OCI-LY1 (cell line): ENCODE data around the gene PCDHAC1.

Source experiments
- H2AFZ ChIP-seq: fragments of 200-600 bp; sonication (generic), shearing (Covaris generic); 2 replicates; pipeline ENCODE4 v1.6.0; 2014; ENCODE audit warnings: antibody characterized with exemption, mild to moderate bottlenecking, low read length
- H3F3A ChIP-seq: fragments of 200-600 bp; sonication (generic), shearing (Covaris generic); 2 replicates; pipeline ENCODE4 v1.6.0; 2014; ENCODE audit warnings: mild to moderate bottlenecking, antibody characterized with exemption, low read length, moderate library complexity; ENCODE audit not compliant: insufficient read depth
- H3K27ac ChIP-seq: fragments of 200-600 bp; sonication (generic); 2 replicates; pipeline ENCODE4 v1.5.1; 2014; ENCODE audit warnings: low read length, mixed run types, mild to moderate bottlenecking, low read depth; ENCODE audit not compliant: poor library complexity, severe bottlenecking
- H3K27me3 ChIP-seq: fragments of 200-600 bp; sonication (generic); 2 replicates; pipeline ENCODE4 v1.6.0; 2014; ENCODE audit warnings: antibody characterized with exemption, mild to moderate bottlenecking, low read length, moderate library complexity; ENCODE audit not compliant: insufficient read depth
- H3K36me3 ChIP-seq: fragments of 200-600 bp; sonication (generic); 2 replicates; pipeline ENCODE4 v1.6.1; 2014; ENCODE audit warnings: mild to moderate bottlenecking, antibody characterized with exemption, low read length, moderate library complexity, mixed read lengths; ENCODE audit not compliant: insufficient read depth
- H3K4me1 ChIP-seq: fragments of 200-600 bp; sonication (generic); 2 replicates; pipeline ENCODE4 v1.5.1; 2014; ENCODE audit warnings: mild to moderate bottlenecking, low read length, moderate library complexity; ENCODE audit not compliant: insufficient read depth, severe bottlenecking
- H3K4me2 ChIP-seq: fragments of 200-600 bp; sonication (generic), shearing (Covaris generic); 2 replicates; pipeline ENCODE4 v1.6.1; 2014; ENCODE audit warnings: low read length
- H3K4me3 ChIP-seq: fragments of 200-600 bp; sonication (generic); 2 replicates; pipeline ENCODE4 v1.5.1; 2014; ENCODE audit warnings: low read length, low read depth, mild to moderate bottlenecking, mixed read lengths; ENCODE audit not compliant: poor library complexity, severe bottlenecking
- H3K79me2 ChIP-seq: fragments of 200-600 bp; shearing (Covaris generic); 2 replicates; pipeline ENCODE4 v1.6.1; 2016; ENCODE audit warnings: mixed run types, low read length, mixed read lengths; ENCODE audit not compliant: insufficient read depth
- H3K9ac ChIP-seq: fragments of 200-600 bp; sonication (generic), shearing (Covaris generic); 2 replicates; pipeline ENCODE4 v1.6.1; 2014; ENCODE audit warnings: mild to moderate bottlenecking, low read length, mixed read lengths
- H3K9me2 ChIP-seq: fragments of 200-600 bp; sonication (generic), shearing (Covaris generic); 2 replicates; pipeline ENCODE4 v1.6.1; 2014; ENCODE audit warnings: low read depth, mild to moderate bottlenecking, low read length, mixed read lengths
- H3K9me3 ChIP-seq: fragments of 200-600 bp; shearing (Covaris generic); 2 replicates; pipeline ENCODE4 v1.6.1; 2014; ENCODE audit warnings: low read length, mixed read lengths
- H4K20me1 ChIP-seq: fragments of 200-600 bp; sonication (generic), shearing (Covaris generic); 2 replicates; pipeline ENCODE4 v1.6.0; 2016; ENCODE audit warnings: mild to moderate bottlenecking, low read length; ENCODE audit not compliant: insufficient read depth
- CTCF ChIP-seq: fragments of 200-600 bp; sonication (generic), shearing (Covaris generic); IDR thresholded peaks from 2 replicates; pipeline ENCODE4 v1.5.1; 2017; ENCODE audit warnings: mild to moderate bottlenecking, antibody characterized with exemption, low read length, moderate library complexity, mixed read lengths
- EZH2 ChIP-seq: fragments of 200-600 bp; sonication (generic), shearing (Covaris generic); IDR thresholded peaks from 2 replicates; pipeline ENCODE4 v1.8.0; 2017; ENCODE audit warnings: borderline replicate concordance, mixed run types, mild to moderate bottlenecking, antibody characterized with exemption, low read length, moderate library complexity, mixed read lengths

The PCDHAC1 gene

DNA sequence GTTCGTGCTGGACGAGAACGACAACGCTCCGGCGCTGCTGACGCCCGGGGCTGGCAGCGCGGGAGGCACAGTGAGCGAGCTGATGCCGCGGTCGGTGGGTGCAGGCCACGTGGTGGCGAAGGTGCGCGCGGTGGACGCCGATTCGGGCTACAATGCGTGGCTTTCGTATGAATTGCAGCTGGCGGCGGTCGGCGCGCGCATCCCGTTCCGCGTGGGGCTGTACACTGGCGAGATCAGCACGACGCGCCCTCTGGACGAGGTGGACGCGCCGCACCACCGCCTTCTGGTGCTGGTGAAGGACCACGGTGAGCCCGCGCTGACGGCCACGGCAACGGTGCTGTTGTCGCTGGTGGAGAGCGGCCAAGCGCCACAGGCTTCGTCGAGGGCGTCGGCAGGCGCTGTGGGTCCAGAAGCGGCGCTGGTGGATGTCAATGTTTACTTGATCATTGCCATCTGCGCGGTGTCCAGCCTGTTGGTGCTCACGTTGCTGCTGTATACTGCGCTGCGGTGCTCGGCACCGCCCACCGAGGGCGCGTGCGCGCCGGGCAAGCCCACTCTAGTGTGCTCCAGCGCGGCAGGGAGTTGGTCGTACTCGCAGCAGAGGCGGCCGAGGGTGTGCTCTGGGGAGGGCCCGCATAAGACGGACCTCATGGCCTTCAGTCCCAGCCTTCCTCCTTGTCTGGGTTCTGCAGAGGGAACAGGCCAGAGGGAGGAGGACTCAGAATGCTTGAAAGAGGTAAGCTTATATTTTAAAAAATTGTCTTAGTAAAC is 42.0 kb upstream of the PCDHAC1 start:
- no peaks in the 10 kb centered on the region for H3K36me3 ChIP-seq
- no peak overlapping the region for H3K4me3 ChIP-seq
- H4K20me1 ChIP-seq, result no peaks in the 10 kb centered on the region
- no peaks in the 10 kb centered on the region for H3K79me2 ChIP-seq
- TF ChIP-seq CTCF, result no peak
- TF ChIP-seq EZH2, result no peak
- no peak overlapping the region for H2AFZ ChIP-seq
- no peaks in the 10 kb centered on the region for H3K9me3 ChIP-seq
- no peak overlapping the region for H3K27ac ChIP-seq
- no peak overlapping the region for H3K9ac ChIP-seq
- no peak overlapping the region for H3K4me2 ChIP-seq
- H3K9me2 ChIP-seq, result no peaks in the 10 kb centered on the region
- no peaks in the 10 kb centered on the region for H3K27me3 ChIP-seq
- H3F3A ChIP-seq, result no peaks in the 10 kb centered on the region
- no peaks in the 10 kb centered on the region for H3K4me1 ChIP-seq

- H3F3A ChIP-seq, result no peaks in the 10 kb centered on the region
- no peaks in the 10 kb centered on the region for H3K4me1 ChIP-seq
- H3K36me3 ChIP-seq, result no peaks in the 10 kb centered on the region
- no peak for TF ChIP-seq CTCF
- TF ChIP-seq EZH2, result no peak
- no peaks in the 10 kb centered on the region for H4K20me1 ChIP-seq
- no peaks in the 10 kb centered on the region for H3K9me2 ChIP-seq
- no peak overlapping the region for H2AFZ ChIP-seq
- H3K4me2 ChIP-seq, result no peak overlapping the region
- H3K27ac ChIP-seq, result no peak overlapping the region
- H3K9me3 ChIP-seq, result no peaks in the 10 kb centered on the region
- no peaks in the 10 kb centered on the region for H3K27me3 ChIP-seq
- no peak overlapping the region for H3K9ac ChIP-seq
- H3K4me3 ChIP-seq, result no peak overlapping the region
- H3K79me2 ChIP-seq, result no peaks in the 10 kb centered on the region
Observed at GRCh38 chr5:140916325-140916724, 9.8 kb upstream of the PCDHAC1 start.

GRCh38 chr5:140923601-140924000 is 2.5 kb upstream of the PCDHAC1 start:
- no peaks in the 10 kb centered on the region for H3K27me3 ChIP-seq
- H3K9me2 ChIP-seq, result no peaks in the 10 kb centered on the region
- no peak overlapping the region for H3K9ac ChIP-seq
- no peaks in the 10 kb centered on the region for H3K9me3 ChIP-seq
- H3K27ac ChIP-seq, result no peak overlapping the region
- H2AFZ ChIP-seq, result no peak overlapping the region
- no peak overlapping the region for H3K4me3 ChIP-seq
- H3K4me1 ChIP-seq, result no peaks in the 10 kb centered on the region
- H3F3A ChIP-seq, result no peaks in the 10 kb centered on the region
- H3K79me2 ChIP-seq, result no peaks in the 10 kb centered on the region
- no peak overlapping the region for H3K4me2 ChIP-seq
- TF ChIP-seq EZH2, result no peak
- no peak for TF ChIP-seq CTCF
- H3K36me3 ChIP-seq, result no peaks in the 10 kb centered on the region
- no peaks in the 10 kb centered on the region for H4K20me1 ChIP-seq
